Esophagus muscularis mucosa (tissue), 3 donors: ENCODE measurements around the gene CEACAM1.

Experiments
- POLR2A ChIP-seq: fragments of 450-650 bp; IDR thresholded peaks from one replicate; pipeline ENCODE4 v1.6.1; 2017; ENCODE audit warnings: antibody characterized with exemption, moderate library complexity, mild to moderate bottlenecking, low read depth
- TF ChIP-seq, protein P1 (sequence below), 3 experiments: fragments of 200-600 bp in 2 of 3; fragments of 450-650 bp in 1 of 3; sonication (generic) in 2 of 3; IDR thresholded peaks; one replicate each; pipeline ENCODE4 v1.5.1; 2017 to 2019; ENCODE audit warnings: antibody characterized with exemption in 3 of 3, mild to moderate bottlenecking in 2 of 3, moderate library complexity in 1 of 3

- TF ChIP-seq, protein P1, sequence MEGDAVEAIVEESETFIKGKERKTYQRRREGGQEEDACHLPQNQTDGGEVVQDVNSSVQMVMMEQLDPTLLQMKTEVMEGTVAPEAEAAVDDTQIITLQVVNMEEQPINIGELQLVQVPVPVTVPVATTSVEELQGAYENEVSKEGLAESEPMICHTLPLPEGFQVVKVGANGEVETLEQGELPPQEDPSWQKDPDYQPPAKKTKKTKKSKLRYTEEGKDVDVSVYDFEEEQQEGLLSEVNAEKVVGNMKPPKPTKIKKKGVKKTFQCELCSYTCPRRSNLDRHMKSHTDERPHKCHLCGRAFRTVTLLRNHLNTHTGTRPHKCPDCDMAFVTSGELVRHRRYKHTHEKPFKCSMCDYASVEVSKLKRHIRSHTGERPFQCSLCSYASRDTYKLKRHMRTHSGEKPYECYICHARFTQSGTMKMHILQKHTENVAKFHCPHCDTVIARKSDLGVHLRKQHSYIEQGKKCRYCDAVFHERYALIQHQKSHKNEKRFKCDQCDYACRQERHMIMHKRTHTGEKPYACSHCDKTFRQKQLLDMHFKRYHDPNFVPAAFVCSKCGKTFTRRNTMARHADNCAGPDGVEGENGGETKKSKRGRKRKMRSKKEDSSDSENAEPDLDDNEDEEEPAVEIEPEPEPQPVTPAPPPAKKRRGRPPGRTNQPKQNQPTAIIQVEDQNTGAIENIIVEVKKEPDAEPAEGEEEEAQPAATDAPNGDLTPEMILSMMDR (IDR thresholded peaks at IDR 0.05): no peak
- no peak for TF ChIP-seq POLR2A
These were observed 58.7 kb downstream of the CEACAM1 start for GRCh38 chr19:42469311-42470235.
